ENCODE data around the gene TGFB2. TPM values are rescaled to one million over a fixed set of nuclear protein-coding genes. Genes with fewer than 3 reads are reported as not detected.
A peak's percentile ranks its signal among the peaks of the same experiment; 100 is the strongest.

The TGFB2 gene
- total RNA-seq, 1 donor from 2014 or later: 34.4 TPM

- DNase-seq (ENCODE audit: low read depth): peak; percentile 49
Measured at GRCh38 chr1:218425647-218426342, 80.7 kb downstream of the TGFB2 start.

GRCh38 chr1:218426343-218426657, 81.2 kb downstream of the TGFB2 start:
- H3K27me3 ChIP-seq (ENCODE audit: control insufficient read depth, insufficient read depth, low read length): no peaks in the 10 kb centered on the region
- no peak overlapping the region for H3K4me3 ChIP-seq (ENCODE audit: low read depth, low read length)
- no peak for DNase-seq (ENCODE audit: low read depth)
- no peak for TF ChIP-seq CTCF (IDR thresholded peaks at IDR 0.05; ENCODE audit: insufficient read depth, low read length, poor library complexity, severe bottlenecking)
- no peaks in the 10 kb centered on the region for H3K36me3 ChIP-seq (ENCODE audit: control insufficient read depth, insufficient read depth, low read length)

More at GRCh38 chr1:218425647-218426342, 80.7 kb downstream of the TGFB2 start:
- TF ChIP-seq CTCF (IDR thresholded peaks at IDR 0.05; ENCODE audit: insufficient read depth, low read length, poor library complexity, severe bottlenecking): no peak
- H3K36me3 ChIP-seq (ENCODE audit: control insufficient read depth, insufficient read depth, low read length): no peaks in the 10 kb centered on the region
- H3K27me3 ChIP-seq (ENCODE audit: control insufficient read depth, insufficient read depth, low read length): no peaks in the 10 kb centered on the region
- H3K4me3 ChIP-seq (ENCODE audit: low read depth, low read length): no peak overlapping the region

- H3K4me3 ChIP-seq (ENCODE audit: low read depth, low read length): no peak overlapping the region
- DNase-seq (ENCODE audit: low read depth): no peak
- no peaks in the 10 kb centered on the region for H3K36me3 ChIP-seq (ENCODE audit: control insufficient read depth, insufficient read depth, low read length)
- H3K27me3 ChIP-seq (ENCODE audit: control insufficient read depth, insufficient read depth, low read length): no peaks in the 10 kb centered on the region
- TF ChIP-seq CTCF (IDR thresholded peaks at IDR 0.05; ENCODE audit: insufficient read depth, low read length, poor library complexity, severe bottlenecking): no peak
Measured at GRCh38 chr1:218429301-218429700, 84.2 kb downstream of the TGFB2 start.

GRCh38 chr1:218430346-218430745, 85.2 kb downstream of the TGFB2 start:
- TF ChIP-seq CTCF (IDR thresholded peaks at IDR 0.05; ENCODE audit: insufficient read depth, low read length, poor library complexity, severe bottlenecking): no peak
- no peak for DNase-seq (ENCODE audit: low read depth)
- no peak overlapping the region for H3K4me3 ChIP-seq (ENCODE audit: low read depth, low read length)
- H3K27me3 ChIP-seq (ENCODE audit: control insufficient read depth, insufficient read depth, low read length): no peaks in the 10 kb centered on the region
- H3K36me3 ChIP-seq (ENCODE audit: control insufficient read depth, insufficient read depth, low read length): no peaks in the 10 kb centered on the region

- Histone ChIP-seq H3K4me3 (ENCODE audit: low read depth, low read length) (no peak overlapping the region), H3K36me3 (ENCODE audit: control insufficient read depth, insufficient read depth, low read length) (peaks cover 1% of the 10 kb centered on the region), H3K27me3 (ENCODE audit: control insufficient read depth, insufficient read depth, low read length) (no peaks in the 10 kb centered on the region)
- no peak for TF ChIP-seq CTCF (IDR thresholded peaks at IDR 0.05; ENCODE audit: insufficient read depth, low read length, poor library complexity, severe bottlenecking)
- no peak for DNase-seq (ENCODE audit: low read depth)
Measured at GRCh38 chr1:218430822-218431221, 85.7 kb downstream of the TGFB2 start.

- H3K4me3 ChIP-seq (ENCODE audit: low read depth, low read length): no peak overlapping the region
- H3K36me3 ChIP-seq (ENCODE audit: control insufficient read depth, insufficient read depth, low read length): peaks cover 1% of the 10 kb centered on the region
- no peaks in the 10 kb centered on the region for H3K27me3 ChIP-seq (ENCODE audit: control insufficient read depth, insufficient read depth, low read length)
- no peak for DNase-seq (ENCODE audit: low read depth)
- no peak for TF ChIP-seq CTCF (IDR thresholded peaks at IDR 0.05; ENCODE audit: insufficient read depth, low read length, poor library complexity, severe bottlenecking)
Measured at GRCh38 chr1:218431476-218431875, 86.3 kb downstream of the TGFB2 start.

All from kidney epithelial cell (primary cell).